SK-N-SH treated with all-trans-retinoic acid at 6 μM for 48 hours (cell line): ENCODE measurements around the gene CFAP58.

Experiments
- ARNTL ChIP-seq: fragments of 450-650 bp; formaldehyde crosslinking; IDR thresholded peaks from 2 replicates; pipeline ENCODE4 v1.5.0; 2020; ENCODE audit warnings: low read depth, mild to moderate bottlenecking, moderate library complexity, borderline replicate concordance
- CREB5 ChIP-seq: fragments of 250-450 bp; sonication (Bioruptor Pico); IDR thresholded peaks from 2 replicates; pipeline ENCODE4 v1.5.1; 2020; ENCODE audit warnings: low read depth, mild to moderate bottlenecking, moderate library complexity
- CSRNP3 ChIP-seq: fragments of 250-450 bp; sonication (Bioruptor Pico); IDR thresholded peaks from 2 replicates; pipeline ENCODE4 v1.5.1; 2021; ENCODE audit warnings: mild to moderate bottlenecking, moderate library complexity
- OSR1 ChIP-seq: fragments of 250-450 bp; sonication (Bioruptor Pico); IDR thresholded peaks from 2 replicates; pipeline ENCODE4 v1.8.0; 2022; ENCODE audit warnings: moderate library complexity, mild to moderate bottlenecking, inconsistent platforms
- PATZ1 ChIP-seq: fragments of 250-450 bp; sonication (Bioruptor Pico); IDR thresholded peaks from 2 replicates; pipeline ENCODE4 v1.8.0; 2020; ENCODE audit warnings: mild to moderate bottlenecking, moderate library complexity, borderline replicate concordance
- SNAI2 ChIP-seq: fragments of 250-450 bp; sonication (Bioruptor Pico); IDR thresholded peaks from 2 replicates; pipeline ENCODE4 v1.5.0; 2020; ENCODE audit warnings: mild to moderate bottlenecking, moderate library complexity
- TSHZ2 ChIP-seq: fragments of 250-450 bp; sonication (Bioruptor Pico); IDR thresholded peaks from 2 replicates; pipeline ENCODE4 v1.5.0; 2020; ENCODE audit warnings: mild to moderate bottlenecking, moderate library complexity
- ZFP3 ChIP-seq: fragments of 250-450 bp; sonication (Bioruptor Pico); IDR thresholded peaks from 2 replicates; pipeline ENCODE4 v1.5.0; 2020; ENCODE audit warnings: mild to moderate bottlenecking, moderate library complexity
- ZFP30 ChIP-seq: fragments of 450-650 bp; formaldehyde crosslinking; IDR thresholded peaks from 2 replicates; pipeline ENCODE4 v1.5.0; 2022; ENCODE audit warnings: mild to moderate bottlenecking, moderate library complexity

GRCh38 chr10:104307576-104308438 is 45.8 kb upstream of the CFAP58 start:
- TF ChIP-seq ZFP3 (CRISPR knock-in tag) (no peak), PATZ1 (no peak), TSHZ2 (no peak), OSR1 (CRISPR knock-in tag) (no peak), ARNTL (no peak), CREB5 (no peak), ZFP30 (CRISPR knock-in tag) (no peak), CSRNP3 (CRISPR knock-in tag) (no peak), SNAI2 (CRISPR knock-in tag) (no peak)
